ENCODE data around the gene DOCK1.

GRCh38 chr10:127041552-127041951 is 136.3 kb downstream of the DOCK1 start:
- TF ChIP-seq CTCF (IDR thresholded peaks at IDR 0.05 in 4 of 5, conservative IDR thresholded peaks at IDR 0.05 in 1 of 5) = no peak
- TF ChIP-seq POLR2A (IDR thresholded peaks at IDR 0.05) = no peak

Measured in gastrocnemius medialis (tissue), 4 donors.